HTERT RPE-1 (cell line): ENCODE measurements around the gene BLOC1S5.

Source experiments
- in situ Hi-C: fragments of 300-500 bp; cut with MboI; formaldehyde crosslinking; loops from 4 replicates; pipeline ENCODE4 v1.14.3; 2020; ENCODE audit warnings: low sequenced_read_pairs

BLOC1S5 gene, protein sequence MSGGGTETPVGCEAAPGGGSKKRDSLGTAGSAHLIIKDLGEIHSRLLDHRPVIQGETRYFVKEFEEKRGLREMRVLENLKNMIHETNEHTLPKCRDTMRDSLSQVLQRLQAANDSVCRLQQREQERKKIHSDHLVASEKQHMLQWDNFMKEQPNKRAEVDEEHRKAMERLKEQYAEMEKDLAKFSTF

DNA sequence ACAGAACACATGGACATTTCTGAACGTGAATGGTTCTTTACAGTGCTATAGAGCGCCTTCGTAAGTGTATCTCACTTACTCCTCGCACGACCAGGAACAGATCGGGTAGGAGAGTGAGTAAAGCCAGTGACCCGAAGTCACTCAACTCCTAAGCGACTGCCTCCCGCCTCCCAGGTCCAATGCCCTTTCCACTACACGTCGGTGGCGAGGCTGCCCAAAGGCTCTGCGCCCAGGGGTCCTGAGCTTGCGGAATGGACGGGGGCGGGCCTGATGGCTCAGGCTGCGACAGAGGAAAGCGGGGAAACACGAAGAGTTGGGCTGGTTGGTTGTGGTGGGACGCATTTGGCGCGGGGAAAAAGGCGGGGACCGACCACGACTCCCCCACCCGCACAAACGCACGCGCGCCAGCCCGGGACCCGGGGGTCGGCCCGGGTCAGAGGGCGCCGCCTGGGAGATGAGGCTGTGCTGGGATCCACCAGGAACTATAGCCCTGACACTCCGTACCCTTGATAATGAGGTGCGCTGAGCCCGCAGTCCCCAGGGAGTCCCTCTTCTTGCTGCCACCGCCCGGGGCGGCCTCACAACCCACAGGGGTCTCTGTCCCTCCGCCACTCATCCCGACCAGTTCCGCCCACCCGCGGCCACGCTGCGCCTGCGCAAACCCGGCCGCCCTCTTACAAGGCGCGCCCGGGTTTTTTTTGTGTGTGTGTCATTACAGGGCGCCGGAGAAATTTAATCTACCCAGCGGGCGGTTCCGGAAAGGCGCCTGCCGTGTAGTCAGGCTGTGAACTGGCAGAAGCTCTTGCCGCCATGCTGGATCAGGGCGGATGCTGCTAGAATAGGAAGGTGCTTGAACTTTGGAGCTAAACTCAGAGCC lies at the start of gene BLOC1S5:
TSS of gene BLOC1S5 (minus strand) at position 629 of the 877 bp plus-strand sequence. CDS start at position 616, 13 bp downstream.
- in situ Hi-C loops = no loop called here

DNA sequence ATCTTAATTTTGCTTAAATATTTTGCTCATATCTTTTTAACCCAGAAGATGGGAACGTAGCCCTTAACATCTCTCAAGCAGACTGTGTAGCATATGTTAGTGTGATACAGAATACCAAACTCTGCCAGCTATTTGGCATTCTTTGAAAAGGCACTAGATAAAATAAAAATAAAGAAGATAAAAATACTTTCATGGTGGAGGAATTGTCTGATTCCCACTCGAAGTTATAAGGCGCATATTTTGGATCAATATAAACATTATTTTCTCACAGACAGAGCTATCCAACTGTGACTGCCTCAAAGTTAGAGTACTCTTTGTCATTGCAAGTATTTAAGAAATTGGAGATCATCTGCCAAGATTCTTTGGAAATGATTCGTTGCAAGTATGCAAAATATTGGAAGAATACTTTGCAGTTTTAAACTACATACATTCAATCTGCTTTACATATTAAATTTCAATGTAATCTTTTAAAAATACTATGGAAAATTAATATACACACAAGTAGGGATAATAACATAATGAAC lies 49.0 kb upstream of the BLOC1S5 start:
- in situ Hi-C loops = no loop called here

DNA sequence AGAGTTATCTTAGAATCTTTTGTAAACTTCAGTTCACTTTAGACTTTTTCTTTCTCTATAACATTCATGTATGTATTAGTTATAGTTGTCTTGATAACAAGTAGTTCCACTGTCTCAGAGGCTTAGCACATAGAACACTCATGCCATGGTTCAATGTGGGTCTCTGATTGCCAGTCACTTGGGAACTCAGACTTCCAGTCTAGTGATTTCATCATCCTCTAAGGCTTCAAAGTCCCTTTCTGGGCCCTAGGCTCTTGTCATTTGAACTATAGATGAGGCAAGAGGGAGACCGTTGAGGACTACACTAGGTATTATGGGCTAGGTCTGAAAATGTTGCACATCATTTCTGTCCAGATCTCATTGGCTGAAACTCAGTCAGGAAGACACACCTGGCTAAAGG lies 46.5 kb upstream of the BLOC1S5 start:
- in situ Hi-C loops = no loop called here

DNA sequence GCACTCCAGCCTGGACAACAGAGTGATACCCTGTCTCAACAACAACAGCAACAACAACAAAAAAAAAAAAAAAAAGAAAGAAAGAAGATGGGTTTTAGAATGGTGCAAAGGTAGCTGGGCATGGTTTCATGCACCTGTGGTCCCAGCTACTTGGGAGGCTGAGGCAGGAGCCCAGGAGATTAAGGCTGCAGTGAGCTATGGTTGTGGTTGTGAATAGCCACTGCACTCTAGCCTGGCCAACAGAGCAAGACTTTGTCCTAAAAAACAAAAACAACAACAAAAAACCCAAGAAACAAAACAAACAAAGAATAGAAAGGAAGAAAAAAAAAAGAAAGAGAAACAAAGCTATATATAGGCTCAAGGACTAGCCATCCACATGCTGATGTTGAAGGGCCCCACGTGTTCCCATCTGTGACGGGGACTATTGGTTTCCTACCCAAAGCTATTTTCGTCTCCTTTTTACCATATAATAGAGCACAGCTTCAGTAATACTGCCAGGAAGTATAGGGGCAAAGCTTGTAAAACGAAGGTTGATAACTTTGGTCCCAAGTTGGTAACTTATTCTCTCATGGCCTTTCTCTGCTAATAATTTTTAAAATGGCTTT lies 46.0 kb upstream of the BLOC1S5 start:
- in situ Hi-C loops = no loop called here

DNA sequence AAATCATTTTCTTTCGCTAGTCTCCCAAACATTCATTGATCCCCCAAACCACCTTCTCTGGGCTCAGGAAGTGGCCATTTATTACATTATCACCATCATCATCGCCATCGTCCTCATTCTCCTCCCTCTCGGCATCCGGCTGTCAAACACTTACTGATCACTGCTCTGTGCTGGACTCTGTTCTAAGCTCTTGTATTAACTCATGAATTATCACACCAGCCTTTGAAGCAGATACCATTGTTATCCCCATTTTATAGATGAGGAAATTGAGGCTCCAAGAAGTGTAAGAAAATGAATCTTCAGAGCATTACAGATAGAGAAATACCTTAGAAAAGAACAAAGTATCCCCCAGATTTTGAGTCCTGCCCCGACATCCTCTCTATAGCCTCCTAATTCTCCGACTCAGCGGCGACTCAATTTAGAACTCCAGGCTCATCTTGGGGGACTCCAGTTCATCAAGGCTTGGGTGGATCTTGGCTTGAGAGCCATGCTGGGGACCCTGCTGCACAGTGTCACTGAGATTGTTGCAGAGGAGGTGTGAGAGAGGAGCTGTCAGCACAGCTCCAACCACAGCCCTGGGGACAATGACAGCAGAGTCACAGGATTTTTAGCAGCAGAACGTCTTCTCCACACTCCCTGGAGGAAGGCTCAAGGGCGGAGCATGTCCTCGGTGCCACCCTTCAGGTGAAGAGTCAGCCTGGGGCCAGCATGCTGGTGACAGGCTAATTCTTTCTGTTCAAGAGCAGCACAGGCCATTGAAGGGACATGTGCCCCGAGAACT lies 44.8 kb upstream of the BLOC1S5 start:
- in situ Hi-C loops = no loop called here

DNA sequence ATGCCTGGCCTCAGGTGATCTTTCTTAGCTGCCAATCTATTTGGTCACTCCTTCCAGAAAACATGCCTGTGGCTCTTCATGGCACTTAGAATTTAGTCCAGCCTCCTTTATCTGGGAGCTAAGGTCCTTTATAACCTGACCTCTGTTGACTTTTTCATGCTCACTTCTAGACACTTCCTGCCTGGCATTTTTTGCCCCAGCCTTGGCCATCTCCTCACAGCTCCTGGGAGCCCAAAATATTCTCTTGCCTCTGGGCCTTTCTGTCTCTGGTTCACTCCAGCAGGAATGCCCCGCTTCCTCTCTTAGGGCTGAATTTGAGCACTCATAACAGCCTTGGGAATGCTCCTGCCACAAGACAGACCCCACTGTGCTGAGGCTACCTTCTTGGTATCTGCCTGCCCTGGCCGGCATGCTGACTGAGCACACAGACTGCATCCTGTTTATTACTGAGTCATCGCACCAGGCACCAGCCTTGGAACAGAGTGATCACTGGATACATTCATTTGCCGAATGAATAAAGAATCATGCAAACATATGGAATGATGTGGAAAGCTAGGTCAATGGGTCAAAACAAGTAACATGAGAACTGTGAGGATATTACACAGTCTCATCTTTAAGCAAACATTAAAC lies 44.0 kb upstream of the BLOC1S5 start:
- in situ Hi-C loops = no loop called here

DNA sequence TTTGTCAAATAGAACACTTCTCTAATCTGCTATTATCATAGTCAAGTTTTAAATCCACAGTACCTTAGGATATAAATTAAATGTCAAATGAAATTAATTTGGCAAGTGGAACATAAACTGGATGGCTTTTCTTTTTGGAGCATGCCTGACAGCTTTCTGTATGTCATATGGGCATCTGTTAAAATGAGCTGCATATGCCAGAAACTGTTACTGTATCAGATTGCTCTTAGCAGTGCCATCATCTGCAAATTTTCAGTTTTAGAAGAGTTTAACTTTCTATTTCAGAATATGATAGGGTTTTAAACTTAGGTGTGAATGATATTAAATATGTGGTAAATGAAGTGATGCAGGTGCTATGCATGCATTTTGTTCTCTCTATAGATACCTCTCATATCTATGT lies 41.6 kb upstream of the BLOC1S5 start:
- in situ Hi-C loops = no loop called here

DNA sequence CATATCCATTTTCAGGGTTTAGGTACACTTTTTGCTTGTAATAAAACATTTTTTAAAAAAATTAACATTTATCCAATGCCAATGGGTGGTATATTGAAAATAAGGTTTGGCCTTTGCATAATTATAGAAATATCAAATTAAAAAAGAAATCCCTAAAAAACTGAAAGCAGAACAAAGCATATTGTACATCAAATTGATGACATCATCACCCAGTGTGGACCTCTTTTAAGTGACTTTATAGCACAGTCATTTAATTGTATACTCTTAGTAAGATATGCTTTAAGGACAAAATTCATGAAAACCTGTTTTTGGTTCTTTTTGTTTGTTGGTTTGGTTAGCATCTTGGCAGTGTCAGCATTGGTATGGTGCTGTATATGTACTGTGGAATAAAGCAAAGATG lies 39.5 kb upstream of the BLOC1S5 start:
- in situ Hi-C loops = no loop called here

DNA sequence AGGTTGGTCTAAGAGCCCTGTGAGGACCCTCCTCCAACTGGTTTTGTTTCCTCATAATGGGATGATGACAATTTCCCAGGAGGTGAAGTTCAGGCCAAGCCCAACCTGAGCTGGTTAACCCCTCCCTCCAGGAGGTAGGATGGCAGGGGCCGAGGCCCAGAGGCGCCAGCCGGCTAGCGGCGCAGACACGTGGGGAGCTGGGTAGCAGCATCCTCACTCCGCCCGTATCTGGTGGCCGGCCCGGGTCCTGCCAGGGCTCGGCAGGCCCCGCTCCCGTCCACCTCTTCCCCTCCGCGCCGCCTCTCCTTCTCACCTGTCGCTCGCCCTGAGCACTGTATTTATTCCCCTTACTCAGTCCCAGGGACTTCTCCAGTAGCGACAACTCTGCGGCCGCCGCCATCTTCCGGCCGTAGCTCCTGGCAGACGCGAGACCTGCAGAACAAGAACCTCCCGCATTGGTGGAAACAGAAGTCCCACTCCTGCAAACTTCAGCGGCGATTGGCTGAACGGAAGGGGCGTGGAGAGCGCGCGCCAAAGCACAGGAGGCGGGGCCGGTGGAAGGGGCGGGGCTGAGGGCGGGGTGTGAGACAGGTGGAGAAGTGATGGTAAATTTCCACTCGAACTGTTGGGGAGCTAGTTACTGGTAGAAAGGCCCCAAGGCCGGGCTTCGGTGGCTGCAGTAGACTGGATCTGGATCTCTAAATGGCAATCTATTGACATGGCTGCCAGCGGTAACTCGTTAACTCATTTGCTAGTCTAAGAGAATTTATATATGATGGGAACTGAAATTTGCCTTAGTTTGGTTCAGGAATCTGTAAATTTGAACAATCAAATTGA lies 38.2 kb upstream of the BLOC1S5 start, which contains the start of gene EEF1E1:
TSS of gene EEF1E1 (minus strand) at position 427 of the 837 bp plus-strand sequence. CDS start at position 400, 27 bp downstream.
- in situ Hi-C loops = no loop called here

DNA sequence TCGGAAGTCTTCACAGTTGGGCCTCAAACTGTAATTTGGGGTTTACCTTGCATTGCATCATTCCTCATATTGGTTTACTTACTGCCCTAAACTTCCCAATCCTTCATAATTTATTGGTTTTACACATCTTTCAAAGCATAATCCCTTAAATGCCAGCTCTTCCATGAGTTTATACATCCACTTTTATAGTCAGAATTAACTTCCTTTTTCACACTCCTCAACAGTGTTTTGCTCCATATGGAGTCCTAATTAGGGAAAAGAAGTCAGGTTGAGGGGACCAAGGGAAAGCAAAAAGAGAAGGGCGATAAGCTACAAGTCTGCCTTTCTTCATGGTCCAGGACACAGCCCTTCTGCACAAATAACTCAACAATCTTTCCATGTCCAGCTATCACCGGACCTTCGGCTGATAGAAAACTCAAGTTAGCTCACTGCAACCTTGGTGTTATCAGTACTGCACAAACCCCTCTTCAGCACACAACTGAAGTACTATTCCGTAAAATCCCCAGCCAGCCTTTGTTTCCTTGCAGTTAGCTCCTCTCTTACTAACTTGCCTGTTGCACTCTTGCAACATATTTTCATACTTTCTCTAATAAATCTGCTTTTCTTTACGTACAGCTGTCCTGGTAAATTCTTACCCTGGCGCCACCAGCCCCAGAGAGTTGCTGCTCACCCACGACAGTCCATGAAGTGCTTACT lies 36.1 kb upstream of the BLOC1S5 start:
- in situ Hi-C loops = no loop called here

DNA sequence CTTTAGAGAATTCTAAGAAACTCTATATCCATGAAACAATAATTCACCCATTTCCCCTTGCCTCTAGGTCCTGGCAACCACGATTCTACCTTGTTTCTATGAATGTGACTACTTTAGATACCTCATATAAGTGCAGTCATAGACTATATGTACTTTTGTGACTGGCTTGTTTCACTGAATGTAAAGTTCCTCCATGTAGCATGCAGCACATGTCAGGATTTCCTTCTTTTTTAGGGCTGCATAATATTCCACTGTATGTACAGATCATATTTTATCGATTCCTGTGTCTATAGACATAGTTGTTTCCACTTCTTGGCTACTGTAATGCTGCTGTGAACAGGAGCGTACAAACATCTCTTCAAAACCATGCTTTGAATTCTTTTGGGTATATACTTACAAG lies 26.5 kb upstream of the BLOC1S5 start:
- in situ Hi-C loops = no loop called here

DNA sequence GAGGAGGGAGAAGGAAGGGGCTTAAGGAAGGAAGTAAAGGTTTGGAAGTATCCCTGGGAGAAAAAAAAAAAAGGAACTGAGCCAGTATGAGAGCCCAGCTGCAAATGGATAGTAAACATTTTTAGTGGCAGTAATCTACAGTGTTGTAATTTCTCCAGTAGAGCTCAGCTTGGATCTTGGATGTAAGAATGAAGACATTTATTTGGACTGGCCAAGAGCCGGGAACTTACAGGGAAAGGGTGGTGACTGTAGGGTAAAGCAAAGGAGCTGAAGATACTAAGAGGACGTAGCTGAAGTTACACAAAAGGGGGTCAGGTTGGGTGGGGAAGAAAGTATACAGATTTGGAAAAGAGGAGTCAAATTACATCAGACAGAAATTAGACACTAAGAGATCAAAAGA lies 24.7 kb upstream of the BLOC1S5 start:
- in situ Hi-C loops = no loop called here

DNA sequence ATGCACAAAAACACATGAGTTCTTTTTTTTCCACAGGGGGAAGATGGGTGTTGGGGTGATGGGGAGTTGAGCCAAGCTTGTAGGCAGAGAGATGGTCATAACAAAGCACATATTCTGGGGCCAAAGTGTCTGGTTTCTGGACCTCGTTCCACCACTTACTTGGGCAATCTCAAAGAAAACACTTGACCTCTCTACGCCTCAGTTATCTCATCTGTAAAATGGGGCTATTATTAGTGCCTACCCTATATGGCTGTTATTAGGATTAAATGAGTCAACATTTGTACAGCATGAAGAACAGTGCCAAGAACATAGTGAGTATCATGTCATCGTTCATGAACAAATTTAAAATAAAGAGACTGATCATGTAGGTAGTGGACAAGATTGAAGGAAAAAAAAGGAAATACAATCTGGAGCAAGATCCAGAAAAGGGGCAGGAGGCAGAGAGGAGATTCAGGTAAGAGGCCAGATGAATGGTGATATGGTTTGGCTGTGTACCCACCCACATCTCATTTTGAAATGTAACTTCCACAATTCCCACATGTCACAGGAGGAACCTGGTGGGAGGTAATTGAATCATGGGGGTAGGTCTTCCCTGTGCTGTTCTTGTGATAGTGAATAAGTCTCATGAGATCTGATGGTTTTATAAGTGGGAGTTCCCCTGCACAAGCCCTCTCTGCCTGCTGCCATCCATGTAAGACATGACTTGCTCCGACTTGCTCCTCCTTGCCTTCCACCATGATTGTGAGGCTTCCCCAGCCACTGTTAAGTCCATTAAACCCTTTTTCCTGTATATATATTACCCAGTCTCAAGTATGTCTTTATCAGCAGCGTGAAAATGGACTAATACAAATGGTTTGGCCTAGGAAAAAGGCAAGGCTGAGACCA lies 23.9 kb upstream of the BLOC1S5 start:
- in situ Hi-C loops = no loop called here

DNA sequence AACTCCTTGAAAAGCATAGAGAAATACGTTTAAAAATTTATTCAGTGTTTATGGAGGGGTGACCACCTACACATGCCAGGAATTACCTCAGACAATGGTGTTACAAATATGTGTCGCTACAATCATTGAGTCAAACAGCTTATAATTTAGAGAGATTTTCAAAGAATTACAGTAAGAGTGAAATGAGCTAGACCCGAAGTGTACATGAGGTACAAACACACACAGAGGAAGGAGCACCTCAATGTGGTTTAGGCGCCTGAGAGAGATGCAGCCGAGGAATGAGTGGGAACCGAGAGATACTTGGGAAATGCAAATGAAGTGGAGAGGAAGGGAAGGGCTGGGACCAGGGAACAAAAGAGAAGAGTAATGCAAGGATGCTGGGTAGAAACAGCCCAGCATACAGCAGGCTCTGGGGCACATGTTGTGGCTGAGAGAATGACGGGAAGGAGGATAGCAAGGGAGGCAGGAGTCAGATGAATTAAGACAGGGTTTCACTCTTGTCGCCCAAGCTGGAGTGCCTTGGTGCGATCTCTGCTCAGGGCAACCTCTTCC lies 22.6 kb upstream of the BLOC1S5 start:
- in situ Hi-C loops = no loop called here

DNA sequence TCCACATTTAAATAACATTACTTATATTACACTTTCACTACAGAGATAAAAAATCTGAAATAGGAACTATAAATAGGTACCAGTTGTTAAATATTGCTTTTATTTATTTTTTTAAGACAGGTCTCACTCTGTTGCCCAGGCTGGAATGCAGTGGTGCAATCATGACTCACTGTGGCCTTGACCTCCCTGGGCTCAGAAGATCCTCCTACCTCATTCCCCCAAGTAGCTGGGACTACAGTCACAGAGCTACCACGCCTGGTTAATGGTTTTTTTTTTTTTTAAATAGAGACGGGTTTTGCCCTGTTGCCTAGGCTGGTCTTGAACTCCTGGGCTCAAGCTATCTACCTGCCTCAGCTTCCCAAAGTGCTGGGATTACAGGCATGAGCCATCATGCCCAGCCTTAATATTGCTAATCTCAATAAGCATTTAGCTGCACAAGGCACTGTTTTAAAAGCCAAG lies 20.9 kb upstream of the BLOC1S5 start:
- in situ Hi-C loops = no loop called here

DNA sequence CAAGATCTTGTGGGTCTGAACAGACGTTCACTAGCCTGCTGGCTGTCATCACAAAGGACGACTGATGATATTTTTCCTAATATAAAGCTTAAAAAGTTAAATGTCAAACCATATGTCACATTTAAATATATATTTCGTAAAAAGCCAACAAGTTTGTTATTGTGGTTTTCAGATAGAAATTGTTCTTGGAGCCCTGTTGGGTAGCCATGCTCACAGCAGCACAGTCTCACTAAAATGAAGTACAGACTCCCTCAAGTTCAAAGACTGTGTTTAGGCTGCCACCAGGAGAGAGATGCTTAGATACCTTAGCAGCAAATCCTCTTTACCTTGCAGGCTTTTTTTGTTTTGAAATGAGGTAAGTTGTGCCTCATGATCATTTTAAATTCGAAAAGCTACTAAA lies 20.4 kb upstream of the BLOC1S5 start:
- in situ Hi-C loops = no loop called here
